ENCODE measurements around the gene PRSS16. TPM values are rescaled to one million over a fixed set of nuclear protein-coding genes. Genes with fewer than 3 reads are reported as not detected.

PRSS16 gene, protein sequence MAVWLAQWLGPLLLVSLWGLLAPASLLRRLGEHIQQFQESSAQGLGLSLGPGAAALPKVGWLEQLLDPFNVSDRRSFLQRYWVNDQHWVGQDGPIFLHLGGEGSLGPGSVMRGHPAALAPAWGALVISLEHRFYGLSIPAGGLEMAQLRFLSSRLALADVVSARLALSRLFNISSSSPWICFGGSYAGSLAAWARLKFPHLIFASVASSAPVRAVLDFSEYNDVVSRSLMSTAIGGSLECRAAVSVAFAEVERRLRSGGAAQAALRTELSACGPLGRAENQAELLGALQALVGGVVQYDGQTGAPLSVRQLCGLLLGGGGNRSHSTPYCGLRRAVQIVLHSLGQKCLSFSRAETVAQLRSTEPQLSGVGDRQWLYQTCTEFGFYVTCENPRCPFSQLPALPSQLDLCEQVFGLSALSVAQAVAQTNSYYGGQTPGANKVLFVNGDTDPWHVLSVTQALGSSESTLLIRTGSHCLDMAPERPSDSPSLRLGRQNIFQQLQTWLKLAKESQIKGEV
- not detected in 2 replicates for total RNA-seq

GRCh38 chr6:27247133-27247836, at the start of gene PRSS16:
Gene PRSS16 (plus strand): TSS chr6:27247701. CDS start chr6:27247738, 37 bp downstream.

Other genes with a start within 250 kb of the PRSS16 start
- not detected in 2 replicates for gene POM121L2, start 64.6 kb downstream of the PRSS16 start, total RNA-seq
- gene ZNF391, start 141.1 kb downstream of the PRSS16 start, total RNA-seq: 0.73 and 4.2 TPM in 2 replicates
- gene ZNF184, start 225.4 kb downstream of the PRSS16 start, total RNA-seq: 2.7 and 3.7 TPM in 2 replicates